Panc1 (cell line): ENCODE data around the gene NECAB2. TPM values are rescaled to one million over a fixed set of nuclear protein-coding genes. Genes with fewer than 3 reads are reported as not detected.

Source experiments
- ATAC-seq: fragments of 200-7000 bp; cut with Tn5 transposase; 2 replicates; pipeline ENCODE4 v1.9.1; 2020; ENCODE audit warnings: mild to moderate bottlenecking, moderate library complexity
- BruUV-seq: library from RNA; stranded (reverse); fragments of 400-500 nt; replicated peaks from 2 replicates; lab custom pipeline; 2021; lab: Mats Ljungman, UMichigan
- CTCF ChIA-PET: fragments of 300-600 bp; sonication (Branson Sonifier 250); formaldehyde crosslinking; loops from one replicate; lab custom pipeline; 2022; ENCODE audit warnings: antibody characterized with exemption; lab: Charles Lee
- POLR2A ChIA-PET: fragments of 300-600 bp; sonication (Branson Sonifier 250); formaldehyde crosslinking; loops from one replicate; lab custom pipeline; 2022; ENCODE audit warnings: antibody characterized with exemption; lab: Charles Lee
- DNase-seq: peaks from one replicate; pipeline ENCODE4 v3.0.0-alpha.2; 2010; ENCODE audit warnings: low read depth, low spot score
- H3K27ac ChIP-seq: 2 replicates; pipeline ENCODE4 v1.5.1; 2011; ENCODE audit warnings: mild to moderate bottlenecking, low read length, inconsistent platforms
- H3K27me3 ChIP-seq: fragments of 200-500 bp; sonication (Bioruptor generic); 2 replicates; pipeline ENCODE4 v1.6.0; 2014; ENCODE audit warnings: low read length, inconsistent platforms; ENCODE audit not compliant: control insufficient read depth, insufficient read depth
- H3K36me3 ChIP-seq: fragments of 200-500 bp; sonication (Bioruptor generic); 2 replicates; pipeline ENCODE4 v1.5.1; 2014; ENCODE audit warnings: inconsistent platforms, mild to moderate bottlenecking, low read length, moderate library complexity; ENCODE audit not compliant: control insufficient read depth, insufficient read depth
- H3K4me1 ChIP-seq: 2 replicates; pipeline ENCODE4 v1.5.1; 2011; ENCODE audit warnings: inconsistent platforms, mild to moderate bottlenecking, low read length, moderate library complexity; ENCODE audit not compliant: control insufficient read depth, insufficient read depth
- H3K4me3 ChIP-seq, 2 experiments: 2 replicates each; pipeline ENCODE4 v1.5.1; 2011 to 2012; ENCODE audit warnings: low read depth in 2 of 2, low read length in 2 of 2, mild to moderate bottlenecking in 2 of 2, inconsistent platforms in 1 of 2, moderate library complexity in 1 of 2
- H3K9me3 ChIP-seq: fragments of 200-500 bp; sonication (Bioruptor generic); 2 replicates; pipeline ENCODE4 v1.5.1; 2014; ENCODE audit warnings: low read depth, mild to moderate bottlenecking, inconsistent platforms, low read length, moderate library complexity; ENCODE audit not compliant: control insufficient read depth, insufficient read depth
- CTCF ChIP-seq: fragments of 450-650 bp; IDR thresholded peaks from 2 replicates; pipeline ENCODE4 v1.5.1; 2017; ENCODE audit warnings: mild to moderate bottlenecking
- POLR2AphosphoS5 ChIP-seq: IDR thresholded peaks from 2 replicates; pipeline ENCODE4 v1.6.1; 2012; ENCODE audit warnings: mild to moderate bottlenecking, low read depth, low read length, moderate library complexity
- REST ChIP-seq, 2 experiments: IDR thresholded peaks; 2 replicates each; pipeline ENCODE4 v1.6.1; 2011 to 2012; ENCODE audit warnings: low read depth in 2 of 2, control low read depth in 1 of 2, low read length in 1 of 2, mild to moderate bottlenecking in 1 of 2, moderate library complexity in 1 of 2; ENCODE audit not compliant: insufficient read depth in 1 of 2
- SIN3A ChIP-seq: IDR thresholded peaks from 2 replicates; pipeline ENCODE4 v1.6.1; 2012; ENCODE audit warnings: low read depth, mild to moderate bottlenecking, low read length, moderate library complexity, borderline replicate concordance; ENCODE audit not compliant: insufficient read depth
- TCF7L2 ChIP-seq: IDR thresholded peaks from 2 replicates; pipeline ENCODE4 v1.6.1; 2011; ENCODE audit warnings: mild to moderate bottlenecking, low read depth, low read length, inconsistent platforms
- in situ Hi-C: cut with HindIII; loops from 2 replicates; pipeline ENCODE4 v1.10.0; 2016; ENCODE audit warnings: low sequenced_read_pairs, low pct_unique_long_range_greater_than_20kb
- intact Hi-C: fragments of 100-400 bp; cut with micrococcal nuclease; formaldehyde crosslinking; loops from one replicate; pipeline ENCODE4 v1.10.0; 2022; ENCODE audit not compliant: unreplicated experiment
- total RNA-seq: library from RNA; stranded (reverse); gene quantifications from one replicate; pipeline ENCODE4 v1.2.1, GENCODE V29; 2021; ENCODE audit not compliant: unreplicated experiment

The NECAB2 gene
- total RNA-seq, 1 experiment from 2014 or later, result 0.33 TPM

GRCh38 chr16:84045818-84046470 lies 77.9 kb downstream of the NECAB2 start:
- no peak for TF ChIP-seq POLR2AphosphoS5
- no peak for TF ChIP-seq CTCF
- no peak for TF ChIP-seq TCF7L2
- no peak for TF ChIP-seq SIN3A
- no peak for TF ChIP-seq REST (IDR thresholded peaks at IDR 0.05; ENCODE audit: insufficient read depth in 1 of 2, low read depth in 2 of 2, low read length in 1 of 2)
- intact Hi-C loops, result no loop called here
- Histone ChIP-seq H3K36me3 (no peaks in the 10 kb centered on the region), H3K27me3 (no peaks in the 10 kb centered on the region), H3K27ac (no peak overlapping the region), H3K4me1 (no peaks in the 10 kb centered on the region), H3K4me3 (no peak overlapping the region), H3K9me3 (no peaks in the 10 kb centered on the region)
- ATAC-seq, result no peak
- ChIA-PET POLR2A (no interaction called here), CTCF (no interaction called here)
- in situ Hi-C loops, result no loop called here
- BruUV-seq, result no TSS peak
- DNase-seq, result no peak

GRCh38 chr16:84047206-84047605 lies 79.2 kb downstream of the NECAB2 start:
- H3K27me3 ChIP-seq, result no peaks in the 10 kb centered on the region
- TF ChIP-seq CTCF (no peak), SIN3A (no peak), REST (IDR thresholded peaks at IDR 0.05; ENCODE audit: insufficient read depth in 1 of 2, low read depth in 2 of 2, low read length in 1 of 2) (no peak), TCF7L2 (no peak), POLR2AphosphoS5 (no peak)
- no peaks in the 10 kb centered on the region for H3K9me3 ChIP-seq
- intact Hi-C loops (no loop called here), in situ Hi-C loops (no loop called here)
- no peak for DNase-seq
- ChIA-PET CTCF (no interaction called here), POLR2A (no interaction called here)
- H3K36me3 ChIP-seq, result no peaks in the 10 kb centered on the region
- no peak for ATAC-seq
- H3K27ac ChIP-seq, result no peak overlapping the region
- BruUV-seq, result no TSS peak
- no peaks in the 10 kb centered on the region for H3K4me1 ChIP-seq
- H3K4me3 ChIP-seq, result no peak overlapping the region
